Mesothelial cell of epicardium (in vitro differentiated cells): ENCODE measurements around the gene TTC1. TPM values are rescaled to one million over a fixed set of nuclear protein-coding genes. Genes with fewer than 3 reads are reported as not detected.

Experiments
- DNase-seq, 2 experiments: peaks; one replicate each; pipeline ENCODE4 v3.0.0; 2021; ENCODE audit warnings: low spot score in 2 of 2; ENCODE audit not compliant: unreplicated experiment in 2 of 2
- H3K27ac Mint-ChIP-seq: 2 replicates; pipeline ENCODE4 v1.8.0; 2021; ENCODE audit warnings: mixed read lengths
- H3K27me3 Mint-ChIP-seq: 2 replicates; pipeline ENCODE4 v1.8.0; 2021; ENCODE audit warnings: low read depth, mixed read lengths
- H3K36me3 Mint-ChIP-seq: 2 replicates; pipeline ENCODE4 v1.8.0; 2021; ENCODE audit warnings: mixed read lengths
- H3K4me1 Mint-ChIP-seq: 2 replicates; pipeline ENCODE4 v1.8.0; 2021; ENCODE audit warnings: mixed read lengths
- H3K4me3 Mint-ChIP-seq: 2 replicates; pipeline ENCODE4 v1.8.0; 2021; ENCODE audit warnings: mild to moderate bottlenecking, moderate library complexity, mixed read lengths
- H3K9me3 Mint-ChIP-seq: 2 replicates; pipeline ENCODE4 v1.8.0; 2021; ENCODE audit warnings: mixed read lengths
- total RNA-seq: library from RNA; stranded (reverse); gene quantifications from 3 replicates; pipeline ENCODE4 v1.2.1, GENCODE V29; 2021
- TF ChIP-seq, protein P1 (sequence below): fragments of 200-600 bp; sonication (generic); IDR thresholded peaks from one replicate; pipeline ENCODE4 v1.5.0; 2021; ENCODE audit warnings: antibody characterized with exemption; ENCODE audit not compliant: unreplicated experiment

The TTC1 gene
- total RNA-seq, 1 donor from 2014 or later, result 38.3 TPM

DNA sequence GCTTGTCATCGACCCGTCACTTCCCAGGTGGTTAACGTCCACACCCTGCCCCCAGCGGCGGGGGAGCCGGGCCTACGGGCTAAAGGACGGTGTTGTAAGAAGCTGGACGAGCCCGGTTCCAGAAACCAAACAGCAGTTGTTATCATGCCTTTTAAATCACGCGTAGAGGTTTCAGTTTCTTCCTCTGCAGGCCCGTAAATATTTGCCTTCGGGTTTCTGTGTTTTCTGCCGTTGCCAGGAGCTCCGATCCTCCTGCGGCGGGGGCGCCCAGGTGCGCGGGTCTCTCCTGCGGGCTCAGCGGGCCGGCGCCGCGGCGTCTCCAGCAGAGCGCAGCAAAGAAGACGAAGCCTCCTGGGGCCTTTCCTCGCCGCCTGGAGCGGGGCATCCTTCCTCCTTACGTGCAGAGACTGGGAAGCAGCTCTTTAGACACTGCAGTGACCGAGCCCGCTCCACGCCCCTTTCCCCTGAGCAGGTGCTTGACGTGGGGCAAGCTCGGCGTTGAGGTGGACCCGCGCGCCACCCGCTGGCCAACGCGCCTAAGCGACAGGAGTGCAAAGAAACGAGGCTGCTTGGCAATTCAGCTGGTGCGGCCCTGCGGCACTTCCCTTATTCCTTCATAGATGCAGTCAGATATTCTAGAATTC, 21.8 kb upstream of the TTC1 start:
- H3K27me3 Mint-ChIP-seq, result peaks cover 78% of the 10 kb centered on the region
- peaks cover 6% of the 10 kb centered on the region for H3K9me3 Mint-ChIP-seq
- no peaks in the 10 kb centered on the region for H3K36me3 Mint-ChIP-seq
- TF ChIP-seq, protein P1, sequence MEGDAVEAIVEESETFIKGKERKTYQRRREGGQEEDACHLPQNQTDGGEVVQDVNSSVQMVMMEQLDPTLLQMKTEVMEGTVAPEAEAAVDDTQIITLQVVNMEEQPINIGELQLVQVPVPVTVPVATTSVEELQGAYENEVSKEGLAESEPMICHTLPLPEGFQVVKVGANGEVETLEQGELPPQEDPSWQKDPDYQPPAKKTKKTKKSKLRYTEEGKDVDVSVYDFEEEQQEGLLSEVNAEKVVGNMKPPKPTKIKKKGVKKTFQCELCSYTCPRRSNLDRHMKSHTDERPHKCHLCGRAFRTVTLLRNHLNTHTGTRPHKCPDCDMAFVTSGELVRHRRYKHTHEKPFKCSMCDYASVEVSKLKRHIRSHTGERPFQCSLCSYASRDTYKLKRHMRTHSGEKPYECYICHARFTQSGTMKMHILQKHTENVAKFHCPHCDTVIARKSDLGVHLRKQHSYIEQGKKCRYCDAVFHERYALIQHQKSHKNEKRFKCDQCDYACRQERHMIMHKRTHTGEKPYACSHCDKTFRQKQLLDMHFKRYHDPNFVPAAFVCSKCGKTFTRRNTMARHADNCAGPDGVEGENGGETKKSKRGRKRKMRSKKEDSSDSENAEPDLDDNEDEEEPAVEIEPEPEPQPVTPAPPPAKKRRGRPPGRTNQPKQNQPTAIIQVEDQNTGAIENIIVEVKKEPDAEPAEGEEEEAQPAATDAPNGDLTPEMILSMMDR, result peak; percentile 62
- DNase-seq, result peak; percentile 61 to 84
- H3K4me3 Mint-ChIP-seq, result peak overlapping the region; percentile 57
- H3K27ac Mint-ChIP-seq, result peak overlapping the region; percentile 32
- no peaks in the 10 kb centered on the region for H3K4me1 Mint-ChIP-seq

DNA sequence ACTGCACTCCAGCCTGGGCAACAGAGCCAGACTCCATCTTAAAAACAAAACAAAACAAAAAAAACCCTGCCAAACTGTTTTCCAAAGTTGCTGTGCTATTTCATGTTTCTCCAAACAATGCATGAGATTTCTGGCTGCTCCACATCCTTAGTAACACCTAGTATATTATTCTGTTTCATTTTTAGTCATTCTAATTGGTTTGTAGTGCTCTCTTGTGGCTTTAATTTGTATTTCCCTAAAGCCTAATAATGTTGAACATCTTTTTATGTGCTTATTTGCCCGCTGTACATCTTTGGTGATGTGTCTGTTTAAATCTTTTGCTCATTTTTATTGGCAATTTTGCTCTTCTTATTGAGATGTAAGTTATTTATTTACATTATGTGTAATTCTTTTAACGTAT, 18.4 kb upstream of the TTC1 start:
- Mint-ChIP-seq H3K4me3 (no peak overlapping the region), H3K27me3 (peaks cover 49% of the 10 kb centered on the region), H3K4me1 (no peaks in the 10 kb centered on the region), H3K36me3 (no peaks in the 10 kb centered on the region), H3K27ac (no peak overlapping the region), H3K9me3 (peaks cover 14% of the 10 kb centered on the region)
- DNase-seq, result no peak
- TF ChIP-seq, protein P1, result no peak

DNA sequence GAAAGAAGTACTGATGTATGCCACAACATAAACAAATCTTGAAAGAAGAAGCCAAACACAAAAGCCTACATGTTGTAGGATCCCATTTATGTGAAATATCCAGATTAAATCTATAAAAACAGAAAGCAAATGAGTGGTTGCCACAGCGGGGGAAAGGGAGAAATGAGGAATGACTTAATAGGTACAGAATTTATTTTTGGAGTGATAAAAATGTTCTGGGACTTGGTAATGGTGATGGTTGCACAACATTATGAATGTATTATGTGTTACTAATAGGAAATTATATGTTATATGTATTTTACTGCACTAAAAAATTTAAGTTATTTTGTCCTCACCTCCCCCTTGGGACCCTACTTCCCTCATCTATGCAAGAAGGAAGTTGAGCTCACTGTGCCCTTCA, 16.4 kb upstream of the TTC1 start:
- TF ChIP-seq, protein P1, result no peak
- H3K36me3 Mint-ChIP-seq, result no peaks in the 10 kb centered on the region
- no peak for DNase-seq
- H3K27me3 Mint-ChIP-seq, result peaks cover 29% of the 10 kb centered on the region
- H3K4me1 Mint-ChIP-seq, result no peaks in the 10 kb centered on the region
- peaks cover 14% of the 10 kb centered on the region for H3K9me3 Mint-ChIP-seq
- no peak overlapping the region for H3K27ac Mint-ChIP-seq
- H3K4me3 Mint-ChIP-seq, result no peak overlapping the region

DNA sequence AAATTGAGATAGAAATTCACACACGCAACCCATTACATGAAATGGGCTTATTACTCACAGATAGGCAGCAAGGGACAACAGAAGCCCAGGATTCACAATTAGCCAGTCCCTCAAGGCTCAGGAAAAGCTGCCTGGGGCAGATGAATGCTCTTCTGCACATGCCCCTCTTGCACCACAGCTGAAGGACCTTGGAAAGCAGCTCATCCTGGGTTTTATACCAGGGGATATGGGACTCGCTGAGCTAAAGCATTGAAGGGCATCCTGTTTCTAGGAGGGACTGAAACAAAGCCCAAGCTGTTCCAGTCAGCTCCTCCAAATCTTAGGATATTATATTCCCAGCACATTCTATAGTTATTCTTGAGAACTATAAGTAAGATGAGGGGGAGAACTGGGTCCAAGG, 15.7 kb upstream of the TTC1 start:
- Mint-ChIP-seq H3K27me3 (peaks cover 23% of the 10 kb centered on the region), H3K4me3 (no peak overlapping the region), H3K27ac (no peak overlapping the region), H3K4me1 (no peaks in the 10 kb centered on the region), H3K36me3 (no peaks in the 10 kb centered on the region), H3K9me3 (peaks cover 14% of the 10 kb centered on the region)
- TF ChIP-seq, protein P1, result no peak
- no peak for DNase-seq

DNA sequence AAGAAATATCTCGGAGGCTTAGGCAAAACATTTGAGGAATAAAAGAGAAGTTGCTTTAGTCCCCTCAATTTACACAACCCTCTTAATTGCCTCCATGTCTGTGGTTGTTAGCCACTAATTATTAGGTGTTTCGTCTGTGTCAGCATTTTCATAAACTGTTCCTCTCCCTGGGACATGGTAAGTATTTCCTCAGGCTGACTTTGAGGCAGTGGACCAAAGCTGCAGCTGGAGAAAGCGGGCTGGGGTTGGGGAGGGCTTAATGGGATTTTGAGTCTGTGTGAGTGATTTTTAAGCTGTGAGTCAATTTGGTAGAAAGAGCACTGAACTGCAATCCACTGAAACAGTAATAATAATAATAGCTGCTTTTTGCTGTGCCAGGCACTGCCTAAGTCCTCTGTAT, 13.0 kb upstream of the TTC1 start:
- no peak overlapping the region for H3K27ac Mint-ChIP-seq
- H3K9me3 Mint-ChIP-seq, result peaks cover 14% of the 10 kb centered on the region
- H3K4me1 Mint-ChIP-seq, result no peaks in the 10 kb centered on the region
- TF ChIP-seq, protein P1, result no peak
- no peak overlapping the region for H3K4me3 Mint-ChIP-seq
- DNase-seq, result no peak
- peaks cover 18% of the 10 kb centered on the region for H3K27me3 Mint-ChIP-seq
- no peaks in the 10 kb centered on the region for H3K36me3 Mint-ChIP-seq
